IPS-20b (cell line): ENCODE data around the gene PIK3CG.

ENCODE experiments used
- H3K27ac ChIP-seq: one replicate; pipeline ENCODE4 v1.5.1; 2013; ENCODE audit warnings: low read length
- H3K27me3 ChIP-seq: 2 replicates; pipeline ENCODE4 v1.6.1; 2013; ENCODE audit warnings: mild to moderate bottlenecking, low read length, inconsistent platforms; ENCODE audit not compliant: insufficient read depth
- H3K36me3 ChIP-seq: 2 replicates; pipeline ENCODE4 v1.6.1; 2013; ENCODE audit warnings: low read depth, mild to moderate bottlenecking, inconsistent platforms, low read length, moderate library complexity; ENCODE audit not compliant: insufficient read depth
- H3K4me1 ChIP-seq: 2 replicates; pipeline ENCODE4 v1.6.1; 2013; ENCODE audit warnings: mild to moderate bottlenecking, control low read depth, inconsistent platforms, low read length, moderate library complexity; ENCODE audit not compliant: insufficient read depth
- H3K4me3 ChIP-seq: 2 replicates; pipeline ENCODE4 v1.5.1; 2013; ENCODE audit warnings: mild to moderate bottlenecking, low read length, inconsistent platforms
- H3K9ac ChIP-seq: 2 replicates; pipeline ENCODE4 v1.6.1; 2013; ENCODE audit warnings: low read depth, mild to moderate bottlenecking, inconsistent platforms, low read length, moderate library complexity
- H3K9me3 ChIP-seq: 2 replicates; pipeline ENCODE4 v1.6.1; 2013; ENCODE audit warnings: mild to moderate bottlenecking, low read depth, low read length, inconsistent platforms; ENCODE audit not compliant: insufficient read depth

Gene PIK3CG

GRCh38 chr7:106872763-106873162, 7.7 kb downstream of the PIK3CG start:
- Histone ChIP-seq H3K36me3 (no peaks in the 10 kb centered on the region), H3K27ac (no peak overlapping the region), H3K4me3 (no peak overlapping the region), H3K9me3 (no peaks in the 10 kb centered on the region), H3K4me1 (no peaks in the 10 kb centered on the region), H3K9ac (no peak overlapping the region), H3K27me3 (no peaks in the 10 kb centered on the region)

GRCh38 chr7:106874076-106874475, 9.0 kb downstream of the PIK3CG start:
- no peak overlapping the region for H3K27ac ChIP-seq
- H3K27me3 ChIP-seq = no peaks in the 10 kb centered on the region
- H3K4me3 ChIP-seq = no peak overlapping the region
- H3K4me1 ChIP-seq = no peaks in the 10 kb centered on the region
- no peaks in the 10 kb centered on the region for H3K9me3 ChIP-seq
- no peak overlapping the region for H3K9ac ChIP-seq
- H3K36me3 ChIP-seq = no peaks in the 10 kb centered on the region

GRCh38 chr7:106875508-106875907, 10.4 kb downstream of the PIK3CG start:
- no peaks in the 10 kb centered on the region for H3K9me3 ChIP-seq
- no peaks in the 10 kb centered on the region for H3K36me3 ChIP-seq
- no peaks in the 10 kb centered on the region for H3K4me1 ChIP-seq
- H3K9ac ChIP-seq = no peak overlapping the region
- no peak overlapping the region for H3K27ac ChIP-seq
- no peaks in the 10 kb centered on the region for H3K27me3 ChIP-seq
- no peak overlapping the region for H3K4me3 ChIP-seq

GRCh38 chr7:106878748-106879439, 13.8 kb downstream of the PIK3CG start:
- Histone ChIP-seq H3K27me3 (no peaks in the 10 kb centered on the region), H3K36me3 (no peaks in the 10 kb centered on the region), H3K9me3 (no peaks in the 10 kb centered on the region), H3K4me3 (no peak overlapping the region), H3K9ac (no peak overlapping the region), H3K27ac (no peak overlapping the region), H3K4me1 (no peaks in the 10 kb centered on the region; the same call in 1 of the 2 replicates)

GRCh38 chr7:106881984-106882383, 16.9 kb downstream of the PIK3CG start:
- Histone ChIP-seq H3K27ac (no peak overlapping the region), H3K9me3 (peaks cover 4% of the 10 kb centered on the region), H3K4me1 (no peaks in the 10 kb centered on the region; the same call in 1 of the 2 replicates), H3K27me3 (no peaks in the 10 kb centered on the region), H3K4me3 (no peak overlapping the region), H3K36me3 (no peaks in the 10 kb centered on the region), H3K9ac (no peak overlapping the region)

- no peak overlapping the region for H3K4me3 ChIP-seq
- H3K4me1 ChIP-seq = no peaks in the 10 kb centered on the region; the same call in 1 of the 2 replicates
Observed at GRCh38 chr7:106883456-106884026, 18.5 kb downstream of the PIK3CG start.

GRCh38 chr7:106885652-106886051, 20.6 kb downstream of the PIK3CG start:
- no peaks in the 10 kb centered on the region for H3K27me3 ChIP-seq
- no peak overlapping the region for H3K4me3 ChIP-seq
- no peaks in the 10 kb centered on the region; the same call in 1 of the 2 replicates for H3K4me1 ChIP-seq
- no peaks in the 10 kb centered on the region for H3K36me3 ChIP-seq
- peaks cover 4% of the 10 kb centered on the region for H3K9me3 ChIP-seq
- no peak overlapping the region for H3K9ac ChIP-seq
- no peak overlapping the region for H3K27ac ChIP-seq

More at GRCh38 chr7:106883456-106884026, 18.5 kb downstream of the PIK3CG start:
- Histone ChIP-seq H3K27me3 (no peaks in the 10 kb centered on the region), H3K27ac (no peak overlapping the region), H3K9me3 (peaks cover 4% of the 10 kb centered on the region), H3K36me3 (no peaks in the 10 kb centered on the region), H3K9ac (no peak overlapping the region)

- H3K4me1 ChIP-seq = no peaks in the 10 kb centered on the region; the same call in 1 of the 2 replicates
Observed at GRCh38 chr7:106887421-106887820, 22.3 kb downstream of the PIK3CG start.

GRCh38 chr7:106888204-106888603, 23.1 kb downstream of the PIK3CG start:
- Histone ChIP-seq H3K36me3 (no peaks in the 10 kb centered on the region), H3K4me3 (no peak overlapping the region), H3K4me1 (no peaks in the 10 kb centered on the region; the same call in 1 of the 2 replicates), H3K9me3 (peaks cover 4% of the 10 kb centered on the region), H3K9ac (no peak overlapping the region), H3K27ac (no peak overlapping the region), H3K27me3 (no peaks in the 10 kb centered on the region)

More at GRCh38 chr7:106887421-106887820, 22.3 kb downstream of the PIK3CG start:
- Histone ChIP-seq H3K9me3 (peaks cover 4% of the 10 kb centered on the region), H3K4me3 (no peak overlapping the region), H3K9ac (no peak overlapping the region), H3K27ac (no peak overlapping the region), H3K36me3 (no peaks in the 10 kb centered on the region), H3K27me3 (no peaks in the 10 kb centered on the region)

- no peak overlapping the region for H3K9ac ChIP-seq
- H3K9me3 ChIP-seq = no peaks in the 10 kb centered on the region
- H3K4me1 ChIP-seq = no peaks in the 10 kb centered on the region
- H3K36me3 ChIP-seq = no peaks in the 10 kb centered on the region
- H3K4me3 ChIP-seq = no peak overlapping the region
- no peaks in the 10 kb centered on the region for H3K27me3 ChIP-seq
- no peak overlapping the region for H3K27ac ChIP-seq
Observed at GRCh38 chr7:106890952-106891351, 25.9 kb downstream of the PIK3CG start.

GRCh38 chr7:106891548-106892410, 26.7 kb downstream of the PIK3CG start:
- Histone ChIP-seq H3K4me1 (no peaks in the 10 kb centered on the region), H3K27me3 (no peaks in the 10 kb centered on the region), H3K27ac (no peak overlapping the region), H3K9ac (no peak overlapping the region), H3K36me3 (no peaks in the 10 kb centered on the region), H3K9me3 (no peaks in the 10 kb centered on the region), H3K4me3 (no peak overlapping the region)
